ENCODE measurements around the gene MARK3. TPM values are rescaled to one million over a fixed set of nuclear protein-coding genes. Genes with fewer than 3 reads are reported as not detected.

The MARK3 gene
- total and polyA plus RNA-seq, 2 donors (not counting 1 experiment from before 2014, with no cell fraction given), result 73.0 to 142 TPM

DNA sequence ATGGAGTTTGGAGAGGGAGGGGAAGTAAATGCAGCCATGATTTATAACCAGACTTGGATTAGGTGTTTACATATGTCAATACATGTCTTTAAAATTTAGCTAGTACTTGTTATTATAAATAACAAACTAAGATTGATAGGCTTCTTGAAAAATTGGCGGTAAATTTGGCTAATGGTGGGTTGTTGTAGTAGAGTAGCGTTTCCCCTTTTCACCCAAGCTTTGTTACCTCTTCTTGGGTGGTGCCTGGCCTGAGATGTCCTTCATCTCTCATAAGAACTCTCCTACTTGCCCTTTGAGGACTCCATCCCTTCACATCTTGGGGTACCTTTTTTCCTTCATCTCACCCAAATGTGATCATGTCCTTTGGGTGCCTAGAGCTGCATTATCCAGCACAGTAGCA lies 11.2 kb downstream of the MARK3 start:
- TF ChIP-seq, protein P1, sequence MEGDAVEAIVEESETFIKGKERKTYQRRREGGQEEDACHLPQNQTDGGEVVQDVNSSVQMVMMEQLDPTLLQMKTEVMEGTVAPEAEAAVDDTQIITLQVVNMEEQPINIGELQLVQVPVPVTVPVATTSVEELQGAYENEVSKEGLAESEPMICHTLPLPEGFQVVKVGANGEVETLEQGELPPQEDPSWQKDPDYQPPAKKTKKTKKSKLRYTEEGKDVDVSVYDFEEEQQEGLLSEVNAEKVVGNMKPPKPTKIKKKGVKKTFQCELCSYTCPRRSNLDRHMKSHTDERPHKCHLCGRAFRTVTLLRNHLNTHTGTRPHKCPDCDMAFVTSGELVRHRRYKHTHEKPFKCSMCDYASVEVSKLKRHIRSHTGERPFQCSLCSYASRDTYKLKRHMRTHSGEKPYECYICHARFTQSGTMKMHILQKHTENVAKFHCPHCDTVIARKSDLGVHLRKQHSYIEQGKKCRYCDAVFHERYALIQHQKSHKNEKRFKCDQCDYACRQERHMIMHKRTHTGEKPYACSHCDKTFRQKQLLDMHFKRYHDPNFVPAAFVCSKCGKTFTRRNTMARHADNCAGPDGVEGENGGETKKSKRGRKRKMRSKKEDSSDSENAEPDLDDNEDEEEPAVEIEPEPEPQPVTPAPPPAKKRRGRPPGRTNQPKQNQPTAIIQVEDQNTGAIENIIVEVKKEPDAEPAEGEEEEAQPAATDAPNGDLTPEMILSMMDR (IDR thresholded peaks at IDR 0.05), result no peak
- TF ChIP-seq EZH2 (IDR thresholded peaks at IDR 0.05; ENCODE audit: borderline replicate concordance, insufficient read depth, low read depth, low read length, poor library complexity, severe bottlenecking), result no peak
- no peaks in the 10 kb centered on the region for H3K27me3 Mint-ChIP-seq
- no peaks in the 10 kb centered on the region for H3K36me3 ChIP-seq (replicated peaks in 1 of 2; ENCODE audit: control extremely low read depth in 1 of 2, control insufficient read depth in 1 of 2, extremely low read depth in 1 of 2, insufficient read depth in 2 of 2, low read length in 1 of 2)
- H3K4me1 ChIP-seq (ENCODE audit: control insufficient read depth in 2 of 2, insufficient read depth in 2 of 2, low read length in 2 of 2), result peaks cover 36 to 38% of the 10 kb centered on the region in 2 donors
- H3K27me3 ChIP-seq (replicated peaks in 1 of 4; ENCODE audit: control extremely low read depth in 1 of 4, control insufficient read depth in 3 of 4, insufficient read depth in 4 of 4, low read length in 3 of 4), result no peaks in the 10 kb centered on the region
- no peak overlapping the region for H3K4me3 ChIP-seq (ENCODE audit: control extremely low read depth in 1 of 5, extremely low read depth in 1 of 5, insufficient read depth in 1 of 5, low read depth in 2 of 5, low read length in 4 of 5)
- no peak overlapping the region for H3K27ac ChIP-seq (ENCODE audit: low read length in 2 of 2)
- POLR2A ChIA-PET, result no interaction called here
- no peaks in the 10 kb centered on the region for H3K9me3 ChIP-seq (ENCODE audit: control extremely low read depth in 1 of 3, control insufficient read depth in 2 of 3, insufficient read depth in 1 of 3, low read length in 2 of 3)
- H3K79me2 ChIP-seq (ENCODE audit: control insufficient read depth, insufficient read depth, low read length), result peaks cover 99% of the 10 kb centered on the region
- no peak for DNase-seq
- H3K9me3 Mint-ChIP-seq (ENCODE audit: insufficient read depth), result no peaks in the 10 kb centered on the region
- H4K20me1 ChIP-seq (ENCODE audit: control insufficient read depth, insufficient read depth, low read length, poor library complexity, severe bottlenecking), result peaks cover 93% of the 10 kb centered on the region
- CTCF ChIA-PET, result no interaction called here
- no peak overlapping the region for H3K4me2 ChIP-seq (replicated peaks; ENCODE audit: low read depth, low read length, poor library complexity, severe bottlenecking)
- no peak overlapping the region for H3K4me3 Mint-ChIP-seq
- H3K4me1 Mint-ChIP-seq, result peaks cover 66% of the 10 kb centered on the region
- no peak overlapping the region for H2AFZ ChIP-seq (ENCODE audit: insufficient read depth, low read depth, low read length, poor library complexity, severe bottlenecking)
- intact Hi-C loops (cut with micrococcal nuclease), result no loop called here
- no peak for ATAC-seq (ENCODE audit: low read depth)
- no CpG with 5 or more reads among the region's 2 CpGs for WGBS (ENCODE audit: insufficient coverage)
- H3K9ac ChIP-seq (ENCODE audit: low read length), result no peak overlapping the region
- no peak overlapping the region for H3K27ac Mint-ChIP-seq

DNA sequence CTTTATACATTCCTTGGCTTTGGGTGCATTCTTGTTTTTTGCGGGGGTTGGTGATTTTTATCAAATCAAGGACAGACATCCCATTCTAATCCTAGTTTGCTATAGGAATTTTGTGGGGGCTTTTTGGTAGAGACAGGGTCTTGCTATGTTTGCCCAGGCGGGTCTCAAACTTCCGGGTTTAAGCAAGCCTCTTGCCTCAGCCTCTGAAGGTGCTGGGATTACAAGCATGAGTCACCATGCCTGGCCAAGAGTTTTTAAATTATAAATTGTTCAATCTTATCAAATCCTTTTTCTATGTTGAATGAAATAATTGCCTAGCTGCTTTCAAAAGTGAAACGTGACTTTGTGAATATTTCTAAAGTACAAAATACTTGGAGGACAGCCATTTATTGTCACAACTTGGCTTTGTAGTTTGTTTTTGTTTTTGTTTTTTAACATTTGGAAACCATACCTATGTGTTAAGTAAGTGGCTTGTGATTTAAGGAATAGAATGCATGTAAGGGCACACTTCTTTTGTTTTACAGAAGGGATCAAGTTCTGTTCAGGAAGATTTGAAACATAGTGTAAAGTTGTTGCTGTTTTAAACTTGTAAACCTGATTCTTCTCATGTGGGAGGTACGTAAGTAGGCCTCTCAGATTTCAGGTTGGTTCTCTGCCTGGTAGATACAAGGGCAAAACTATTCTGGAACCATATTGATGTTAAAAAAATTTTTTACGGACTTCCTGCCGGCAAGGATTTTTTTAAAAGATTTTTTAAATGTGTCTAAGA lies 13.4 kb downstream of the MARK3 start:
- Mint-ChIP-seq H3K27me3 (no peaks in the 10 kb centered on the region), H3K9me3 (ENCODE audit: insufficient read depth) (no peaks in the 10 kb centered on the region), H3K4me1 (peaks cover 69% of the 10 kb centered on the region), H3K4me3 (no peak overlapping the region), H3K27ac (no peak overlapping the region)
- POLR2A ChIA-PET, result no interaction called here
- peaks cover 39% of the 10 kb centered on the region in 2 donors for H3K4me1 ChIP-seq (ENCODE audit: control insufficient read depth in 2 of 2, insufficient read depth in 2 of 2, low read length in 2 of 2)
- ATAC-seq (ENCODE audit: low read depth), result no peak
- no peak overlapping the region for H3K9ac ChIP-seq (ENCODE audit: low read length)
- TF ChIP-seq, protein P1 (IDR thresholded peaks at IDR 0.05), result no peak
- no peak for TF ChIP-seq EZH2 (IDR thresholded peaks at IDR 0.05; ENCODE audit: borderline replicate concordance, insufficient read depth, low read depth, low read length, poor library complexity, severe bottlenecking)
- H3K9me3 ChIP-seq (ENCODE audit: control extremely low read depth in 1 of 3, control insufficient read depth in 2 of 3, insufficient read depth in 1 of 3, low read length in 2 of 3), result no peaks in the 10 kb centered on the region
- H3K27me3 ChIP-seq (replicated peaks in 1 of 4; ENCODE audit: control extremely low read depth in 1 of 4, control insufficient read depth in 3 of 4, insufficient read depth in 4 of 4, low read length in 3 of 4), result no peaks in the 10 kb centered on the region
- CTCF ChIA-PET, result interaction anchor here (1.5 kb wide), 1 partner anchor 20 kb away, joined by 4 read pairs; no protein-coding TSS in a partner anchor
- H3K36me3 ChIP-seq (replicated peaks in 1 of 2; ENCODE audit: control extremely low read depth in 1 of 2, control insufficient read depth in 1 of 2, extremely low read depth in 1 of 2, insufficient read depth in 2 of 2, low read length in 1 of 2), result no peaks in the 10 kb centered on the region
- H2AFZ ChIP-seq (ENCODE audit: insufficient read depth, low read depth, low read length, poor library complexity, severe bottlenecking), result no peak overlapping the region
- no peak overlapping the region for H3K4me3 ChIP-seq (ENCODE audit: control extremely low read depth in 1 of 5, extremely low read depth in 1 of 5, insufficient read depth in 1 of 5, low read depth in 2 of 5, low read length in 4 of 5)
- peaks cover 99% of the 10 kb centered on the region for H3K79me2 ChIP-seq (ENCODE audit: control insufficient read depth, insufficient read depth, low read length)
- H4K20me1 ChIP-seq (ENCODE audit: control insufficient read depth, insufficient read depth, low read length, poor library complexity, severe bottlenecking), result peaks cover 95% of the 10 kb centered on the region
- WGBS (ENCODE audit: insufficient coverage), result 100% methylated on average over 1 of the region's 7 CpGs
- no peak for DNase-seq
- intact Hi-C loops (cut with micrococcal nuclease), result no loop called here
- H3K27ac ChIP-seq (ENCODE audit: low read length in 2 of 2), result no peak overlapping the region
- H3K4me2 ChIP-seq (replicated peaks; ENCODE audit: low read depth, low read length, poor library complexity, severe bottlenecking), result no peak overlapping the region

All from B cell (primary cell).